ENCODE results near the gene CCDC197.

Gene CCDC197

GRCh38 chr14:93984070-93984469, 13.0 kb upstream of the CCDC197 start:
- DNase-seq (ENCODE audit: extremely low spot score), result no peak
- POLR2A ChIA-PET, result no interaction called here
- CTCF ChIA-PET, result interaction anchor here (0.7 to 1.8 kb wide), 5 partner anchors 13 to 25 kb away, joined by 3 to 9 read pairs (median 3); no protein-coding TSS in a partner anchor
- TF ChIP-seq BHLHE40 (IDR thresholded peaks at IDR 0.05; ENCODE audit: borderline replicate concordance) (no peak), PKNOX1 (IDR thresholded peaks at IDR 0.05) (no peak), SP1 (IDR thresholded peaks at IDR 0.05) (no peak), NFRKB (IDR thresholded peaks at IDR 0.05) (no peak), HDGF (IDR thresholded peaks at IDR 0.05; ENCODE audit: borderline replicate concordance) (no peak), SUZ12 (IDR thresholded peaks at IDR 0.05) (no peak), LEF1 (IDR thresholded peaks at IDR 0.05; ENCODE audit: borderline replicate concordance) (no peak), FOXM1 (IDR thresholded peaks at IDR 0.05; ENCODE audit: borderline replicate concordance) (no peak), TARDBP (IDR thresholded peaks at IDR 0.05) (no peak), ELF4 (IDR thresholded peaks at IDR 0.05) (no peak), L3MBTL2 (conservative IDR thresholded peaks at IDR 0.05) (no peak), CTBP1 (IDR thresholded peaks at IDR 0.05; ENCODE audit: borderline replicate concordance) (no peak), ZNF384 (IDR thresholded peaks at IDR 0.05) (no peak), ARNT (IDR thresholded peaks at IDR 0.05) (no peak), FOXA1 (IDR thresholded peaks at IDR 0.05) (no peak), FOXK2 (IDR thresholded peaks at IDR 0.05) (no peak)

GRCh38 chr14:93984987-93985410, 12.1 kb upstream of the CCDC197 start:
- DNase-seq (ENCODE audit: extremely low spot score), result peak; percentile 65
- CTCF ChIA-PET, result interaction anchor here (0.9 to 1.8 kb wide), 5 partner anchors 14 to 48 kb away, joined by 3 to 9 read pairs (median 4); no protein-coding TSS in a partner anchor
- POLR2A ChIA-PET, result no interaction called here
- TF ChIP-seq TARDBP (IDR thresholded peaks at IDR 0.05) (no peak), L3MBTL2 (conservative IDR thresholded peaks at IDR 0.05) (peak; percentile 59)

- TF ChIP-seq SUZ12 (IDR thresholded peaks at IDR 0.05), result no peak
- no peak for TF ChIP-seq NFRKB (IDR thresholded peaks at IDR 0.05)
- TF ChIP-seq LEF1 (IDR thresholded peaks at IDR 0.05; ENCODE audit: borderline replicate concordance), result no peak
- no peak for TF ChIP-seq FOXK2 (IDR thresholded peaks at IDR 0.05)
- no peak for TF ChIP-seq BHLHE40 (IDR thresholded peaks at IDR 0.05; ENCODE audit: borderline replicate concordance)
- no peak for TF ChIP-seq SP1 (IDR thresholded peaks at IDR 0.05)
- no peak for TF ChIP-seq ARNT (IDR thresholded peaks at IDR 0.05)
- no peak for TF ChIP-seq PKNOX1 (IDR thresholded peaks at IDR 0.05)
- no peak for TF ChIP-seq HDGF (IDR thresholded peaks at IDR 0.05; ENCODE audit: borderline replicate concordance)
- TF ChIP-seq CTBP1 (IDR thresholded peaks at IDR 0.05; ENCODE audit: borderline replicate concordance), result no peak
- no peak for TF ChIP-seq L3MBTL2 (conservative IDR thresholded peaks at IDR 0.05)
- no peak for TF ChIP-seq FOXA1 (IDR thresholded peaks at IDR 0.05)
- no peak for TF ChIP-seq TARDBP (IDR thresholded peaks at IDR 0.05)
- no peak for TF ChIP-seq ELF4 (IDR thresholded peaks at IDR 0.05)
- POLR2A ChIA-PET, result no interaction called here
- CTCF ChIA-PET, result interaction anchor here (0.7 to 1.2 kb wide), 3 partner anchors 16 to 47 kb away, joined by 3 to 4 read pairs (median 4); no protein-coding TSS in a partner anchor
- no peak for DNase-seq (ENCODE audit: extremely low spot score)
Observed at GRCh38 chr14:93986955-93987354, 10.1 kb upstream of the CCDC197 start.

- CTCF ChIA-PET, result interaction anchor here (1.2 kb wide), 1 partner anchor 47 kb away, joined by 4 read pairs; no protein-coding TSS in a partner anchor
- TF ChIP-seq ZNF384 (IDR thresholded peaks at IDR 0.05) (no peak), FOXA1 (IDR thresholded peaks at IDR 0.05) (no peak), CTBP1 (IDR thresholded peaks at IDR 0.05; ENCODE audit: borderline replicate concordance) (no peak), SP1 (IDR thresholded peaks at IDR 0.05) (no peak), ELF4 (IDR thresholded peaks at IDR 0.05) (no peak), NFRKB (IDR thresholded peaks at IDR 0.05) (no peak), TARDBP (IDR thresholded peaks at IDR 0.05) (no peak), BHLHE40 (IDR thresholded peaks at IDR 0.05; ENCODE audit: borderline replicate concordance) (no peak), LEF1 (IDR thresholded peaks at IDR 0.05; ENCODE audit: borderline replicate concordance) (no peak), L3MBTL2 (conservative IDR thresholded peaks at IDR 0.05) (no peak), HDGF (IDR thresholded peaks at IDR 0.05; ENCODE audit: borderline replicate concordance) (no peak), ARNT (IDR thresholded peaks at IDR 0.05) (no peak), FOXK2 (IDR thresholded peaks at IDR 0.05) (no peak), SUZ12 (IDR thresholded peaks at IDR 0.05) (no peak), PKNOX1 (IDR thresholded peaks at IDR 0.05) (no peak), FOXM1 (IDR thresholded peaks at IDR 0.05; ENCODE audit: borderline replicate concordance) (no peak)
- no peak for DNase-seq (ENCODE audit: extremely low spot score)
- POLR2A ChIA-PET, result no interaction called here
Observed at GRCh38 chr14:93987376-93987775, 9.7 kb upstream of the CCDC197 start.

- TF ChIP-seq NFRKB (IDR thresholded peaks at IDR 0.05) (no peak), TARDBP (IDR thresholded peaks at IDR 0.05) (no peak), ARNT (IDR thresholded peaks at IDR 0.05) (no peak), PKNOX1 (IDR thresholded peaks at IDR 0.05) (no peak), BHLHE40 (IDR thresholded peaks at IDR 0.05; ENCODE audit: borderline replicate concordance) (no peak), SUZ12 (IDR thresholded peaks at IDR 0.05) (no peak), CTBP1 (IDR thresholded peaks at IDR 0.05; ENCODE audit: borderline replicate concordance) (no peak), FOXK2 (IDR thresholded peaks at IDR 0.05) (no peak), LEF1 (IDR thresholded peaks at IDR 0.05; ENCODE audit: borderline replicate concordance) (no peak), SP1 (IDR thresholded peaks at IDR 0.05) (no peak), ELF4 (IDR thresholded peaks at IDR 0.05) (no peak)
- ChIA-PET CTCF (interaction anchor here (1.2 kb wide), 1 partner anchor 48 kb away, joined by 4 read pairs; no protein-coding TSS in a partner anchor), POLR2A (no interaction called here)
- DNase-seq (ENCODE audit: extremely low spot score), result no peak
Observed at GRCh38 chr14:93987815-93988476, 9.2 kb upstream of the CCDC197 start.

All from HEK293T (cell line).